AG20443 (cell line): ENCODE data around the gene TERT.
"Not testable (repeated sequence)": the region's sequence is repeated elsewhere in the genome, so short reads cannot be mapped to it uniquely, and the experiment has no call there.

ENCODE experiments used
- DNase-seq: peaks from one replicate; pipeline ENCODE4 v3.0.0; 2012; ENCODE audit warnings: low spot score, mixed read lengths

The TERT gene

GRCh38 chr5:1330847-1331831, 36.3 kb upstream of the TERT start:
- no peak for DNase-seq

GRCh38 chr5:1330146-1330846, 35.4 kb upstream of the TERT start:
- no peak for DNase-seq

- DNase-seq = no peak
Observed at GRCh38 chr5:1329111-1329579, 34.3 kb upstream of the TERT start.

GRCh38 chr5:1328237-1329110, 33.6 kb upstream of the TERT start:
- not testable (repeated sequence) for DNase-seq

GRCh38 chr5:1326901-1327756, 32.3 kb upstream of the TERT start:
- not testable (repeated sequence) for DNase-seq

- DNase-seq = not testable (repeated sequence)
Observed at GRCh38 chr5:1326532-1326875, 31.6 kb upstream of the TERT start.

GRCh38 chr5:1325870-1326531, 31.1 kb upstream of the TERT start:
- DNase-seq = peak; percentile 53

GRCh38 chr5:1325191-1325741, 30.4 kb upstream of the TERT start:
- no peak for DNase-seq

GRCh38 chr5:1324719-1325190, 29.9 kb upstream of the TERT start:
- DNase-seq = no peak

GRCh38 chr5:1324301-1324700, 29.4 kb upstream of the TERT start:
- no peak for DNase-seq

- DNase-seq = no peak
Observed at GRCh38 chr5:1323803-1324173, 28.9 kb upstream of the TERT start.

- DNase-seq = no peak
Observed at GRCh38 chr5:1322955-1323802, 28.3 kb upstream of the TERT start.

- no peak for DNase-seq
Observed at GRCh38 chr5:1322036-1322900, 27.4 kb upstream of the TERT start.

- no peak for DNase-seq
Observed at GRCh38 chr5:1321576-1321975, 26.7 kb upstream of the TERT start.

GRCh38 chr5:1320436-1321344, 25.8 kb upstream of the TERT start:
- no peak for DNase-seq

GRCh38 chr5:1319436-1320256, 24.8 kb upstream of the TERT start:
- DNase-seq = no peak
